Body of pancreas (tissue), 4 donors: ENCODE data around the gene WDR38. TPM values are rescaled to one million over a fixed set of nuclear protein-coding genes. Genes with fewer than 3 reads are reported as not detected.

Source experiments
- ATAC-seq: fragments of 150-250 bp; one replicate; pipeline ENCODE4 v1.9.1; 2016
- DNase-seq, 4 donors: peaks; one replicate each; pipeline ENCODE4 v3.0.0-alpha.2; 2019
- H3K27ac ChIP-seq, 4 donors: fragments of 200-600 bp; sonication (generic); 1 replicate in 3 of 4; 2 replicates in 1 of 4; pipeline versions ENCODE4 v1.5.1 to v1.6.1; 2016 to 2019; ENCODE audit warnings: mild to moderate bottlenecking in 1 of 4, mixed read lengths in 1 of 4, moderate library complexity in 1 of 4
- H3K27me3 ChIP-seq, 2 donors: fragments of 200-600 bp; sonication (generic); one replicate each; pipeline ENCODE4 v1.6.0; 2016; ENCODE audit warnings: mild to moderate bottlenecking in 1 of 2
- H3K36me3 ChIP-seq, 2 donors: fragments of 200-600 bp; sonication (generic); replicated peaks in 1 of 2; 2 replicates each; pipeline ENCODE4 v1.5.1; 2016; ENCODE audit warnings: low read depth in 2 of 2; ENCODE audit not compliant: insufficient read depth in 1 of 2
- H3K4me1 ChIP-seq: fragments of 200-600 bp; sonication (generic); one replicate; pipeline ENCODE4 v1.6.0; 2016
- H3K4me3 ChIP-seq, 2 donors: fragments of 200-600 bp; sonication (generic); 1 replicate in 1 of 2; 2 replicates in 1 of 2; pipeline ENCODE4 v1.5.1; 2016 to 2019
- H3K9me3 ChIP-seq, 3 donors: fragments of 200-600 bp; sonication (generic); 1 replicate in 2 of 3; 2 replicates in 1 of 3; pipeline ENCODE4 v1.5.1; 2016
- POLR2A ChIP-seq, 3 donors: fragments of 450-650 bp; IDR thresholded peaks; one replicate each; pipeline ENCODE4 v1.6.1; 2016; ENCODE audit warnings: antibody characterized with exemption in 3 of 3, mild to moderate bottlenecking in 2 of 3
- WGBS, 2 donors: methylation state at CpG; one replicate each; pipeline ENCODE4 v1.1.5; 2017; 5-methylcytosine and 5-hydroxymethylcytosine counted together
- intact Hi-C: fragments of 100-400 bp; cut with DNase I; formaldehyde crosslinking; loops from one replicate; pipeline ENCODE4 v1.15.1; 2023
- total RNA-seq, 2 donors: library from RNA; depleted of rRNA; stranded (reverse); fragments of >200 nt; gene quantifications; one replicate each; pipeline ENCODE4 v1.1.0, GENCODE V29; 2016
- TF ChIP-seq, protein P1 (sequence below), 7 experiments: fragments of 450-650 bp in 4 of 7; fragments of 200-600 bp in 3 of 7; sonication (generic) in 3 of 7; IDR thresholded peaks; one replicate each; pipeline ENCODE4 v1.5.1; 2016 to 2019; ENCODE audit warnings: antibody characterized with exemption in 7 of 7

WDR38 gene
- total RNA-seq, 2 donors from 2014 or later: 0.78 TPM; not detected in 1

DNA sequence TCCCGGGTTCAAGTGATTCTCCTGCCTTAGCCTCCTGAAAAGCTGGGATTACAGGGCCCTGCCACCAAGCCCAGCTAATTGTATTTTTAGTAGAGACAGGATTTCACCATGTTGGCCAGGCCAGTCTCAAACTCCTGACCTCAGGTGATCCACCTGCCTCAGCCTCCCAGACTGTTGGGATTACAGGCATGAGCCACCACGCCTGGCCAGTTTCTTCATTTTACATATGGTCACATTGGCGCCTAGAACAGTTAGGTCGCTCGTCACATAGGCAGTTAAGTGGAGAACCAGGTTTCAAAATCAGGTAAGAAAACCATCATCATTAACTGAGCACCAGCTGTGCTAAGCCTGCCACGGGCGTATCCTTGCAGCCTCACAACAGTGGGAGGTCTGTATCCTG lies 40.2 kb upstream of the WDR38 start:
- Histone ChIP-seq H3K36me3 (no peaks in the 10 kb centered on the region), H3K4me1 (peaks cover 11% of the 10 kb centered on the region), H3K9me3 (no peaks in the 10 kb centered on the region), H3K27ac (no peak overlapping the region), H3K27me3 (no peaks in the 10 kb centered on the region), H3K4me3 (no peak overlapping the region)
- ATAC-seq (no peak), DNase-seq (no peak)
- 92 to 94% methylated on average over 7 of the region's 7 CpGs for WGBS, 2 donors
- intact Hi-C loops: no loop called here
- TF ChIP-seq, protein P1, sequence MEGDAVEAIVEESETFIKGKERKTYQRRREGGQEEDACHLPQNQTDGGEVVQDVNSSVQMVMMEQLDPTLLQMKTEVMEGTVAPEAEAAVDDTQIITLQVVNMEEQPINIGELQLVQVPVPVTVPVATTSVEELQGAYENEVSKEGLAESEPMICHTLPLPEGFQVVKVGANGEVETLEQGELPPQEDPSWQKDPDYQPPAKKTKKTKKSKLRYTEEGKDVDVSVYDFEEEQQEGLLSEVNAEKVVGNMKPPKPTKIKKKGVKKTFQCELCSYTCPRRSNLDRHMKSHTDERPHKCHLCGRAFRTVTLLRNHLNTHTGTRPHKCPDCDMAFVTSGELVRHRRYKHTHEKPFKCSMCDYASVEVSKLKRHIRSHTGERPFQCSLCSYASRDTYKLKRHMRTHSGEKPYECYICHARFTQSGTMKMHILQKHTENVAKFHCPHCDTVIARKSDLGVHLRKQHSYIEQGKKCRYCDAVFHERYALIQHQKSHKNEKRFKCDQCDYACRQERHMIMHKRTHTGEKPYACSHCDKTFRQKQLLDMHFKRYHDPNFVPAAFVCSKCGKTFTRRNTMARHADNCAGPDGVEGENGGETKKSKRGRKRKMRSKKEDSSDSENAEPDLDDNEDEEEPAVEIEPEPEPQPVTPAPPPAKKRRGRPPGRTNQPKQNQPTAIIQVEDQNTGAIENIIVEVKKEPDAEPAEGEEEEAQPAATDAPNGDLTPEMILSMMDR (IDR thresholded peaks at IDR 0.05): no peak
- TF ChIP-seq POLR2A (IDR thresholded peaks at IDR 0.05): no peak

DNA sequence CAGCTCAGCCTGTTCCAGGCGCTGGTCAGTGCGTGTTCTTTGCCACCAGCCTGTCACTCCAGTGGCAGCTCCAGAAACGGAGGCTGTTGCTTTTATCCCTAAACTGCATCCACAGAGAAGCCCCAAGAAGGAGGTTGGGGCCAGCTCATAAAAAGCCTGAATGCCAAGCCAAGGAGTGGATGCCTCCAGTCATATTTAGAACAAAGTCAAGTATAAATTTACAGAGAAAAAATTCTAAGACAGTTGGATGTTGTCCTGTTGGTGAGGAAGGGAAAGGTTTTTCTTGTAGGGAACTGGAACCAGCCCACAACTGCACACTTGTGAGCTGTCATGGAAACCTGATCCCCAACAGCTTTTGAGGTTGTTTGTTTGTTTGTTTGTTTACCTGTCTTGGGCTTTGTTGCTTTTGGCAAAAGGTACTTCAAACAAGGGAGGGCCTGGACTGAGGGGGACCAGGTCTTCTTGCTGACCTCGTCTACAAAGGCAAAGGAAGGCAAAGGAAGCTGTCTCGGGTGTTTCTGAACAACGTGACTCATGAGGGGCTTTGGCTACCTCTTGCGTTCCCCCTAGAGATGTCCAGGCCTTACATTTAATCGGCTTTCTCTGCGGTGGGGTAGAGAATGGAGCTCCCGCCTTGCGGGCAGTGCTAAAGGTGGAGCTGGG lies 39.6 kb upstream of the WDR38 start:
- intact Hi-C loops: no loop called here
- ATAC-seq (no peak), DNase-seq (no peak)
- H3K27me3 ChIP-seq: no peaks in the 10 kb centered on the region
- H3K4me1 ChIP-seq: peaks cover 17% of the 10 kb centered on the region
- H3K27ac ChIP-seq: no peak overlapping the region
- no peak overlapping the region for H3K4me3 ChIP-seq
- H3K9me3 ChIP-seq: no peaks in the 10 kb centered on the region
- WGBS, 2 donors: 85 to 91% methylated on average over 10 to 11 of the region's 11 CpGs
- no peaks in the 10 kb centered on the region for H3K36me3 ChIP-seq
- TF ChIP-seq, protein P1 (IDR thresholded peaks at IDR 0.05): no peak
- no peak for TF ChIP-seq POLR2A (IDR thresholded peaks at IDR 0.05)

DNA sequence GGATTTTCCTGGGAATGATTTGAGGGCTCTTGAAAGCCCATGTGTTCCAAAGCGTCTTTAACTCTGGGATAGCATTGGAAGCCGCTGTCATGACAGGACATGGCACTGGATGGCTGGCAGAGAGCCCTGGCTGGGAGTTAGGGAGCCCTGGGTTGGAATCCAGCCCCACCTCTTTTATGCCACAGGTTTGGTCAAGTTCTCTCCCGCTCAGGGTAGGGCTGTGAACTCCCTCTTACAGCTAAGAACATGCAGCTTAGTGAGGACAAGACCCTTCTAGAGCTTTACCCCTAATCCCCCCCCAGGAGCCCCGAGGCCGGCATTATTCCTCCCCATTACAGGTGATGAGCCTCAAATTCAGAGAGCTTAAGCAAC lies 39.1 kb upstream of the WDR38 start:
- Histone ChIP-seq H3K4me1 (peaks cover 22% of the 10 kb centered on the region), H3K36me3 (no peaks in the 10 kb centered on the region), H3K27me3 (no peaks in the 10 kb centered on the region), H3K27ac (no peak overlapping the region), H3K9me3 (no peaks in the 10 kb centered on the region), H3K4me3 (no peak overlapping the region)
- ATAC-seq (no peak), DNase-seq (no peak)
- intact Hi-C loops: no loop called here
- TF ChIP-seq, protein P1 (IDR thresholded peaks at IDR 0.05): no peak
- TF ChIP-seq POLR2A (IDR thresholded peaks at IDR 0.05): no peak
- 84 to 87% methylated on average over 5 of the region's 5 CpGs for WGBS, 2 donors

DNA sequence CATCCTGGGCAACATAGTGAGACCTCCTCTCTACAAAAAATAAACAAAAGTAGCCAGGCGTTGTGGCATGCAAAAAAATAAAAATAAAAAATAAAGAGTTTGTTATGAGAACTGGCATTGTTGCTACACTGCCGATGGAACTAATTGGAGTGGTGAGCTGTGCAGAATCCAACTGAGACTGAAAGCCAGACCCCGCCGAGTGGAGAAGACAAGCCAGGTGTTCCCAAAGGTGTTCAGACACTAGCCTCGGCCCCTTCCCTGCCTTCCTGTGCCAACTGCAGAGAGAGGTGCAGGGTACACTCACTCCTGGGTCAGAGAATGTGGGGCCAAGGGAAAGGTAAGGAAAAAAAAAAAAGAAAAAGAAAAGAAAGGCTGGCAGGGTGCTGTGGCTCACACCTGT lies 37.7 kb upstream of the WDR38 start:
- WGBS, 2 donors: 85 to 93% methylated on average over 5 of the region's 5 CpGs
- no peak for TF ChIP-seq POLR2A (IDR thresholded peaks at IDR 0.05)
- TF ChIP-seq, protein P1 (IDR thresholded peaks at IDR 0.05): no peak
- DNase-seq: no peak
- no peak for ATAC-seq
- no peaks in the 10 kb centered on the region for H3K27me3 ChIP-seq
- no peaks in the 10 kb centered on the region for H3K36me3 ChIP-seq
- no peak overlapping the region for H3K27ac ChIP-seq
- H3K4me1 ChIP-seq: peaks cover 35% of the 10 kb centered on the region
- H3K4me3 ChIP-seq: no peak overlapping the region
- intact Hi-C loops: no loop called here
- no peaks in the 10 kb centered on the region for H3K9me3 ChIP-seq
